Tibial nerve (tissue), 4 donors: ENCODE data around the gene MAGEA8. TPM values are rescaled to one million over a fixed set of nuclear protein-coding genes. Genes with fewer than 3 reads are reported as not detected.
"Not testable (repeated sequence)": the region's sequence is repeated elsewhere in the genome, so short reads cannot be mapped to it uniquely, and the experiment has no call there.

ENCODE experiments used
- DNase-seq, 2 donors: peaks; one replicate each; pipeline ENCODE4 v3.0.0-alpha.2; 2019; ENCODE audit warnings: low spot score in 2 of 2
- H3K27ac ChIP-seq, 4 donors: fragments of 200-600 bp; sonication (generic) in 3 of 4; one replicate each; pipeline ENCODE4 v1.5.1; 2017 to 2019; ENCODE audit warnings: mild to moderate bottlenecking in 1 of 4
- H3K27me3 ChIP-seq, 2 donors: fragments of 200-600 bp; sonication (generic) in 1 of 2; one replicate each; pipeline versions ENCODE4 v1.5.1 to v1.6.0; 2017 to 2019
- H3K36me3 ChIP-seq, 3 donors: fragments of 200-600 bp; sonication (generic); one replicate each; pipeline ENCODE4 v1.5.1; 2018 to 2019
- H3K4me1 ChIP-seq, 4 donors: fragments of 200-600 bp; sonication (generic) in 3 of 4; one replicate each; pipeline ENCODE4 v1.5.1; 2017 to 2019
- H3K4me3 ChIP-seq, 4 donors: fragments of 200-600 bp; sonication (generic) in 3 of 4; one replicate each; pipeline ENCODE4 v1.5.1; 2017 to 2019; ENCODE audit warnings: mild to moderate bottlenecking in 1 of 4, moderate library complexity in 1 of 4
- H3K9me3 ChIP-seq, 4 donors: fragments of 200-600 bp; sonication (generic) in 3 of 4; one replicate each; pipeline ENCODE4 v1.5.1; 2017 to 2019
- WGBS, 2 donors: methylation state at CpG; one replicate each; pipeline ENCODE4 v1.1.5; 2018; 5-methylcytosine and 5-hydroxymethylcytosine counted together
- total RNA-seq, 4 donors: library from RNA; depleted of rRNA; stranded (reverse); fragments of >200 nt; gene quantifications; one replicate each; pipeline ENCODE4 v1.1.0, GENCODE V29; 2016

MAGEA8 gene
- total RNA-seq, 4 donors from 2014 or later, result not detected

DNA sequence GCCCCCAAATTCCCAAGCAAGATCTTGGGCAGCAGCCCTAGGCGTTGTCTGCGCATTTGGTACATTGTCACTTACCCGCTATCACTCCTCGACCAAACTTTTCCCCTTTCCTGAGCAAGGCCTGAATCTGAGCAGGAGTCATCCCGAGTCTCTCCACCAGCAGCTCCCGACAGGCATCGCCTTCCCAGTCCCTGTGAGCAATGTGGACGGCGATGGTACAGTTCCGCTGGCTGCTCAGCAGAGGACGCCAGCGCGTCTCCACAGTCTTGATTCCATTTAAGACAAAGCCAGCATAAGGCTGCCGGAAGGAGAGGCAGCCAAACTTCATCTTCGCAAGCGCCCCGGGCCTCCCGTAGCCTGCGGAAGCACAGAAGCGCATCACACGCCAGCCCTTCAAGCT is 52.6 kb downstream of the MAGEA8 start:
- not testable (repeated sequence) for H3K27me3 ChIP-seq, H3K9me3 ChIP-seq, DNase-seq, H3K4me1 ChIP-seq, H3K4me3 ChIP-seq, H3K27ac ChIP-seq
- H3K36me3 ChIP-seq, result peaks cover 0 to 11% (median 0%) of the 10 kb centered on the region in 3 donors
- 70 to 89% methylated on average over 5 to 18 of the region's 21 CpGs for WGBS, 2 donors

Other genes starting within 250 kb of the MAGEA8 start
- gene TMEM185A, start 249.4 kb upstream of the MAGEA8 start, total RNA-seq, result 10 to 100 TPM; 14.7 to 29.1 (median 21.5) TPM
- gene MAGEA11, start 169.1 kb upstream of the MAGEA8 start, total RNA-seq, result not detected
- gene HSFX1, start 107.1 kb upstream of the MAGEA8 start, total RNA-seq, result 1 to 10 TPM; 1.4 to 3.0 (median 2.0) TPM
- not detected for gene MAGEA9, start 99.3 kb upstream of the MAGEA8 start, total RNA-seq
- gene HSFX4, start 48.4 kb downstream of the MAGEA8 start, total RNA-seq, result not detected
- gene EOLA2, start 57.3 kb downstream of the MAGEA8 start, total RNA-seq, result 10 to 100 TPM; 35.0 to 40.8 (median 38.3) TPM